Measurements from ENCODE around the gene FAM107B. TPM values are rescaled to one million over a fixed set of nuclear protein-coding genes. Genes with fewer than 3 reads are reported as not detected.

FAM107B gene
- total and polyA plus RNA-seq, 2 experiments from 2014 or later = 11.0 to 17.6 TPM

DNA sequence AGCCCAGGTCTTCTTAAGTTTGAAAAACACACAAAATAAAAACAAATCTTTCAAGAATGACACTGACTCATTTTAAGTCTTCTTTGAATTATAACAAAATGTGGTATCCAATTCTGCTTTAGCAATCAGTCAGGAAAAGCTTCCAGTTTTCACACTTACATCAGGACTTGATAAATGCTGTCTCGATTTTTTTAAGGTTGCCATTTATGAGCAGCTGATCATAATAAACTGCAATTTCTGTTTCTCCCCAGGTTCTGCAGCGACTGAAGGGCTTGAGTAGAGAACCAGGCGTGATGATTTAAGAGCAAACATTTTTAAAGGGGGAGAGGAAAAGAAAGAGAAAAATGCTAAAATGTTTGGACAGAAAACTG lies 71.1 kb downstream of the FAM107B start (continued):
- TF ChIP-seq, protein P1, sequence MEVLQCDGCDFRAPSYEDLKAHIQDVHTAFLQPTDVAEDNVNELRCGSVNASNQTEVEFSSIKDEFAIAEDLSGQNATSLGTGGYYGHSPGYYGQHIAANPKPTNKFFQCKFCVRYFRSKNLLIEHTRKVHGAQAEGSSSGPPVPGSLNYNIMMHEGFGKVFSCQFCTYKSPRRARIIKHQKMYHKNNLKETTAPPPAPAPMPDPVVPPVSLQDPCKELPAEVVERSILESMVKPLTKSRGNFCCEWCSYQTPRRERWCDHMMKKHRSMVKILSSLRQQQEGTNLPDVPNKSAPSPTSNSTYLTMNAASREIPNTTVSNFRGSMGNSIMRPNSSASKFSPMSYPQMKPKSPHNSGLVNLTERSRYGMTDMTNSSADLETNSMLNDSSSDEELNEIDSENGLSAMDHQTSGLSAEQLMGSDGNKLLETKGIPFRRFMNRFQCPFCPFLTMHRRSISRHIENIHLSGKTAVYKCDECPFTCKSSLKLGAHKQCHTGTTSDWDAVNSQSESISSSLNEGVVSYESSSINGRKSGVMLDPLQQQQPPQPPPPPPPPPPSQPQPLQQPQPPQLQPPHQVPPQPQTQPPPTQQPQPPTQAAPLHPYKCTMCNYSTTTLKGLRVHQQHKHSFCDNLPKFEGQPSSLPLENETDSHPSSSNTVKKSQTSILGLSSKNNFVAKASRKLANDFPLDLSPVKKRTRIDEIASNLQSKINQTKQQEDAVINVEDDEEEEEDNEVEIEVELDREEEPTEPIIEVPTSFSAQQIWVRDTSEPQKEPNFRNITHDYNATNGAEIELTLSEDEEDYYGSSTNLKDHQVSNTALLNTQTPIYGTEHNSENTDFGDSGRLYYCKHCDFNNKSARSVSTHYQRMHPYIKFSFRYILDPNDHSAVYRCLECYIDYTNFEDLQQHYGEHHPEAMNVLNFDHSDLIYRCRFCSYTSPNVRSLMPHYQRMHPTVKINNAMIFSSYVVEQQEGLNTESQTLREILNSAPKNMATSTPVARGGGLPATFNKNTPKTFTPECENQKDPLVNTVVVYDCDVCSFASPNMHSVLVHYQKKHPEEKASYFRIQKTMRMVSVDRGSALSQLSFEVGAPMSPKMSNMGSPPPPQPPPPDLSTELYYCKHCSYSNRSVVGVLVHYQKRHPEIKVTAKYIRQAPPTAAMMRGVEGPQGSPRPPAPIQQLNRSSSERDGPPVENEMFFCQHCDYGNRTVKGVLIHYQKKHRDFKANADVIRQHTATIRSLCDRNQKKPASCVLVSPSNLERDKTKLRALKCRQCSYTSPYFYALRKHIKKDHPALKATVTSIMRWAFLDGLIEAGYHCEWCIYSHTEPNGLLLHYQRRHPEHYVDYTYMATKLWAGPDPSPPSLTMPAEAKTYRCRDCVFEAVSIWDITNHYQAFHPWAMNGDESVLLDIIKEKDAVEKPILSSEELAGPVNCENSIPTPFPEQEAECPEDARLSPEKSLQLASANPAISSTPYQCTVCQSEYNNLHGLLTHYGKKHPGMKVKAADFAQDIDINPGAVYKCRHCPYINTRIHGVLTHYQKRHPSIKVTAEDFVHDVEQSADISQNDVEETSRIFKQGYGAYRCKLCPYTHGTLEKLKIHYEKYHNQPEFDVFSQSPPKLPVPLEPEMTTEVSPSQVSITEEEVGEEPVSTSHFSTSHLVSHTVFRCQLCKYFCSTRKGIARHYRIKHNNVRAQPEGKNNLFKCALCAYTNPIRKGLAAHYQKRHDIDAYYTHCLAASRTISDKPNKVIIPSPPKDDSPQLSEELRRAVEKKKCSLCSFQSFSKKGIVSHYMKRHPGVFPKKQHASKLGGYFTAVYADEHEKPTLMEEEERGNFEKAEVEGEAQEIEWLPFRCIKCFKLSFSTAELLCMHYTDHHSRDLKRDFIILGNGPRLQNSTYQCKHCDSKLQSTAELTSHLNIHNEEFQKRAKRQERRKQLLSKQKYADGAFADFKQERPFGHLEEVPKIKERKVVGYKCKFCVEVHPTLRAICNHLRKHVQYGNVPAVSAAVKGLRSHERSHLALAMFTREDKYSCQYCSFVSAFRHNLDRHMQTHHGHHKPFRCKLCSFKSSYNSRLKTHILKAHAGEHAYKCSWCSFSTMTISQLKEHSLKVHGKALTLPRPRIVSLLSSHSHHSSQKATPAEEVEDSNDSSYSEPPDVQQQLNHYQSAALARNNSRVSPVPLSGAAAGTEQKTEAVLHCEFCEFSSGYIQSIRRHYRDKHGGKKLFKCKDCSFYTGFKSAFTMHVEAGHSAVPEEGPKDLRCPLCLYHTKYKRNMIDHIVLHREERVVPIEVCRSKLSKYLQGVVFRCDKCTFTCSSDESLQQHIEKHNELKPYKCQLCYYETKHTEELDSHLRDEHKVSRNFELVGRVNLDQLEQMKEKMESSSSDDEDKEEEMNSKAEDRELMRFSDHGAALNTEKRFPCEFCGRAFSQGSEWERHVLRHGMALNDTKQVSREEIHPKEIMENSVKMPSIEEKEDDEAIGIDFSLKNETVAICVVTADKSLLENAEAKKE (CRISPR knock-in tag; IDR thresholded peaks at IDR 0.05) = no peak
- no peak for TF ChIP-seq POLR2AphosphoS5 (IDR thresholded peaks at IDR 0.05; ENCODE audit: low read depth)
- TF ChIP-seq ZNF331 (CRISPR knock-in tag; IDR thresholded peaks at IDR 0.05; ENCODE audit: low read depth) = no peak

DNA sequence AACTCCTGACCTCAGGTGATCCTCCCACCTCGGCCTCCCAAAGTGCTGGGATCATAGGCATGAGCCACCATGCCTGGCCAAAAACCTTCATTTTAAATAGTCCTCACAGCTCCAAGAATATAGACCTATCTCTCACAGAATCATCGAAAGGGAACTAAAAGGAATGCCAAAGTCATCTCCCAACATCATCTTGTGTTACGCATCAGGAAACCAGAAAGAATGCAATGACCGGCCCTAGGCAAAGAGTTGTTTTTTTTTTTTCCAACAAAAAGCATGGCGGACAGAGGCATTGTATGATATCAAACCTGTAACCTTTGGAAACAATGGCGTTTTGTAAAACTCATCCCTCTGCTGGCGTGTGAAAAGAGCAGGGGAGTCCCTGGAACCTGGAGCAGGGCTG lies 73.2 kb downstream of the FAM107B start:
- H3K4me1 Mint-ChIP-seq = peaks cover 29% of the 10 kb centered on the region
- Histone ChIP-seq H3K4me3 (no peak overlapping the region), H3F3A (replicated peaks; ENCODE audit: low read depth) (no peaks in the 10 kb centered on the region), H3K79me2 (replicated peaks; ENCODE audit: insufficient read depth) (no peaks in the 10 kb centered on the region), H3K27ac (ENCODE audit: low read depth) (no peak overlapping the region), H3K27me3 (ENCODE audit: insufficient read depth) (no peaks in the 10 kb centered on the region), H3K36me3 (ENCODE audit: insufficient read depth) (no peaks in the 10 kb centered on the region), H3K4me2 (no peak overlapping the region), H3K9me2 (ENCODE audit: insufficient read depth) (0 out of 2 replicates have a peak, but pooled peaks cover 3% of the 10 kb centered on the region), H2AFZ (0 out of 2 replicates have a peak overlapping the region, but pooled peaks have one; percentile 59), H3K4me1 (ENCODE audit: insufficient read depth) (peaks cover 20% of the 10 kb centered on the region), H4K20me1 (replicated peaks; ENCODE audit: insufficient read depth) (no peaks in the 10 kb centered on the region)
- DNase-seq (ENCODE audit: low spot score) (no peak), ATAC-seq (no peak)
- H3K36me3 Mint-ChIP-seq (ENCODE audit: low read depth) = peaks cover 6% of the 10 kb centered on the region; the same call in 1 of the 3 replicates
- TF ChIP-seq ZNF331 (CRISPR knock-in tag; IDR thresholded peaks at IDR 0.05; ENCODE audit: low read depth) = no peak
- no peak for TF ChIP-seq NANOG (IDR thresholded peaks at IDR 0.05; ENCODE audit: borderline replicate concordance)
- peaks cover 3% of the 10 kb centered on the region; the same call in 1 of the 3 replicates for H3K9me3 Mint-ChIP-seq
- H3K27ac Mint-ChIP-seq = no peak overlapping the region
- no peak overlapping the region for H3K4me3 Mint-ChIP-seq
- peaks cover 6% of the 10 kb centered on the region for H3K27me3 Mint-ChIP-seq (ENCODE audit: insufficient read depth, low read depth, poor library complexity)

DNA sequence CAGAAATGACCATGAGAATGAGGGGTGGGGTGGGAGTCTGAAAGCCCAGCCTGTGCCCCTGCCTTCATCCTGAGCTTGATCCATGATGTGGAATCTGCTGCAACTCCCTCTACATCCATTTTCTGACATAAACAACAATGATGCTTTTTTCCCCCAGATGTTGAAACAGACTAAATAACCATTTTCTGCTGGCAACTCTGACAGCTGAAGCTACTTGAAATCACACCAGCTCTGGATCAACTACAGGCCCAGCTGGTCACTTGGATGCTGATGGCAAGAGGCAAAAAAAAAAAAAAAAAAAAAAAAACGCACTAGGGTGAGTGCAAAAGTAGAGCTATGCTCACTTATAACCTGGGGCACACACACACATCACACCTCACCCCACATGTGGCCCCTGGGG lies 74.2 kb downstream of the FAM107B start:
- ATAC-seq = no peak
- Mint-ChIP-seq H3K27me3 (ENCODE audit: insufficient read depth, low read depth, poor library complexity) (peaks cover 6% of the 10 kb centered on the region), H3K9me3 (peaks cover 3% of the 10 kb centered on the region; the same call in 1 of the 3 replicates), H3K36me3 (ENCODE audit: low read depth) (peaks cover 6% of the 10 kb centered on the region; the same call in 1 of the 3 replicates), H3K27ac (no peak overlapping the region), H3K4me3 (no peak overlapping the region), H3K4me1 (peaks cover 25% of the 10 kb centered on the region)
- H3K4me3 ChIP-seq = no peak overlapping the region
- no peaks in the 10 kb centered on the region for H3K36me3 ChIP-seq (ENCODE audit: insufficient read depth)
- no peaks in the 10 kb centered on the region for H3K27me3 ChIP-seq (ENCODE audit: insufficient read depth)
- peaks cover 12% of the 10 kb centered on the region for H3K4me1 ChIP-seq (ENCODE audit: insufficient read depth)
- H4K20me1 ChIP-seq (replicated peaks; ENCODE audit: insufficient read depth) = no peaks in the 10 kb centered on the region
- H3K27ac ChIP-seq (ENCODE audit: low read depth) = no peak overlapping the region
- no peaks in the 10 kb centered on the region for H3K79me2 ChIP-seq (replicated peaks; ENCODE audit: insufficient read depth)
- no peaks in the 10 kb centered on the region for H3K9me2 ChIP-seq (ENCODE audit: insufficient read depth)
- H3F3A ChIP-seq (replicated peaks; ENCODE audit: low read depth) = no peaks in the 10 kb centered on the region
- no peak overlapping the region for H3K4me2 ChIP-seq
- 0 out of 2 replicates have a peak overlapping the region, but pooled peaks have one; percentile 59 for H2AFZ ChIP-seq
- no peak for DNase-seq (ENCODE audit: low spot score)
- TF ChIP-seq ZNF331 (CRISPR knock-in tag; IDR thresholded peaks at IDR 0.05; ENCODE audit: low read depth) (no peak), EZH2phosphoT487 (IDR thresholded peaks at IDR 0.05; ENCODE audit: unreplicated experiment) (no peak), ZNF114 (CRISPR knock-in tag; IDR thresholded peaks at IDR 0.05) (no peak)
- TF ChIP-seq, protein P2, sequence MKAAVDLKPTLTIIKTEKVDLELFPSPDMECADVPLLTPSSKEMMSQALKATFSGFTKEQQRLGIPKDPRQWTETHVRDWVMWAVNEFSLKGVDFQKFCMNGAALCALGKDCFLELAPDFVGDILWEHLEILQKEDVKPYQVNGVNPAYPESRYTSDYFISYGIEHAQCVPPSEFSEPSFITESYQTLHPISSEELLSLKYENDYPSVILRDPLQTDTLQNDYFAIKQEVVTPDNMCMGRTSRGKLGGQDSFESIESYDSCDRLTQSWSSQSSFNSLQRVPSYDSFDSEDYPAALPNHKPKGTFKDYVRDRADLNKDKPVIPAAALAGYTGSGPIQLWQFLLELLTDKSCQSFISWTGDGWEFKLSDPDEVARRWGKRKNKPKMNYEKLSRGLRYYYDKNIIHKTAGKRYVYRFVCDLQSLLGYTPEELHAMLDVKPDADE (IDR thresholded peaks at IDR 0.05) = no peak

Data from GM23338 (cell line).